ENCODE data around the gene DDX46. TPM values are rescaled to one million over a fixed set of nuclear protein-coding genes. Genes with fewer than 3 reads are reported as not detected.

The DDX46 gene
- total RNA-seq, 6 experiments from 2014 or later: 31.2 to 46.4 (median 43.3) TPM

DNA sequence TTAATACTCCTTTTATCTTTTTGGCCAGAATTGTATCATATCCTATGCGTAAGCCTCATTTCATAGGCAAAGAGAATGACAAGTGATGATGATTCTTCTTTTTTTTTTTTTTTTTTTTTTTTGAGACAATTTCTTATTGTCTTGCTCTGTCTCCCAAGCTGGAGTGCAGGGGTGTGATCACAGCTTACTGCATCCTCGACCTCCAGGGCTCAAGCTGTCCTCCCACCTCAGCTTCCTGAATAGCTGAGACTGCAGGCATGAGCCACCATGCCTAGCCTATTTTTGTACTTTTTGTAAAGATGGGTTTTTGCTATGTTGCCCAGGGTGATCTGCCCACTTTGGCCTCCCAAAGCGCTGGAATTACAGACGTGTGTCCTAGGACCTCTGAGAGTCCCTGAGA, 45.2 kb downstream of the DDX46 start:
- Mint-ChIP-seq H3K9me3 (no peaks in the 10 kb centered on the region), H3K4me1 (ENCODE audit: low read depth) (no peaks in the 10 kb centered on the region), H3K27me3 (ENCODE audit: insufficient read depth) (no peaks in the 10 kb centered on the region), H3K36me3 (ENCODE audit: low read depth) (peaks cover 23% of the 10 kb centered on the region), H3K27ac (no peak overlapping the region), H3K4me3 (no peak overlapping the region)
- no peak for DNase-seq
- TF ChIP-seq, protein P1, sequence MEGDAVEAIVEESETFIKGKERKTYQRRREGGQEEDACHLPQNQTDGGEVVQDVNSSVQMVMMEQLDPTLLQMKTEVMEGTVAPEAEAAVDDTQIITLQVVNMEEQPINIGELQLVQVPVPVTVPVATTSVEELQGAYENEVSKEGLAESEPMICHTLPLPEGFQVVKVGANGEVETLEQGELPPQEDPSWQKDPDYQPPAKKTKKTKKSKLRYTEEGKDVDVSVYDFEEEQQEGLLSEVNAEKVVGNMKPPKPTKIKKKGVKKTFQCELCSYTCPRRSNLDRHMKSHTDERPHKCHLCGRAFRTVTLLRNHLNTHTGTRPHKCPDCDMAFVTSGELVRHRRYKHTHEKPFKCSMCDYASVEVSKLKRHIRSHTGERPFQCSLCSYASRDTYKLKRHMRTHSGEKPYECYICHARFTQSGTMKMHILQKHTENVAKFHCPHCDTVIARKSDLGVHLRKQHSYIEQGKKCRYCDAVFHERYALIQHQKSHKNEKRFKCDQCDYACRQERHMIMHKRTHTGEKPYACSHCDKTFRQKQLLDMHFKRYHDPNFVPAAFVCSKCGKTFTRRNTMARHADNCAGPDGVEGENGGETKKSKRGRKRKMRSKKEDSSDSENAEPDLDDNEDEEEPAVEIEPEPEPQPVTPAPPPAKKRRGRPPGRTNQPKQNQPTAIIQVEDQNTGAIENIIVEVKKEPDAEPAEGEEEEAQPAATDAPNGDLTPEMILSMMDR (IDR thresholded peaks at IDR 0.05): no peak

DNA sequence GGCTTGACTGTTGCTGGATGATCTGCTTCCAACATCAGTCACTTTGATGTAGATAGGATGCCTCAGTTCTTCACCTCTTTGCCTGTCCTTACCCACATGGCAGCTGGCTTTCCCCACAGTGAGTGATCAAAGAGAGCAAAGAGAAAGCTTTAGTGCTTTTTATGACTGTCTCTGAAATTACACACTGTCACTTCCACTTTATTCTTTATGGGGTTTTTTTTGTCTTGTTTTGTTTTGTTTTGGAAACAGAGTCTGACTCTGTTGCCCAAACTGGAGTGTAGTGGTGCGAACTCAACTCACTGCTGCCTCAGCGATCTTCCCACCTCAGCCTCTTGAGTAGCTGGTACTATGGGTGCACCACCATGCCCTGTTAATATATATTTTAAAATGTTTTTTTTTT, 54.8 kb downstream of the DDX46 start:
- no peak for DNase-seq
- Mint-ChIP-seq H3K36me3 (ENCODE audit: low read depth) (peaks cover 14% of the 10 kb centered on the region; the same call in 1 of the 2 replicates), H3K4me1 (ENCODE audit: low read depth) (no peaks in the 10 kb centered on the region), H3K4me3 (no peak overlapping the region), H3K27me3 (ENCODE audit: insufficient read depth) (no peaks in the 10 kb centered on the region), H3K9me3 (no peaks in the 10 kb centered on the region), H3K27ac (no peak overlapping the region)
- TF ChIP-seq, protein P1 (IDR thresholded peaks at IDR 0.05): no peak

DNA sequence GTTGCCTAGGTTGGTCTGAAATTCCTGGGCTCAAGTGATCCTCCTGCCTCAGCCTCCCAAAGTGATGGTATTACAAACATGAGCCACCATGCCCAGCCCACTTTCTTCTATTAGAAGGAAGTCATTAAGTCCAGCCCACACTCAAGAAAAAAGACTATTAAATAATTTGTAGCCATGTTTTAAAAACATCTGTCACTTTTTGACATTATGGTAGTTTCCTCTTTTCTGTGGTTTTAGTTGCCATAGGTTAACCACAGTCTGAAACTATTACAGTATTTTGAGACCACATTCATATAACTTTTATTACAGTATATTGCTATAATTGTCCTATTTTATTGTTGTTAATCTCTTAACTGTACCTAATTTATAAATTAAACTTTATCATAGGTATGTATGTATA, 55.2 kb downstream of the DDX46 start:
- H3K27ac Mint-ChIP-seq: no peak overlapping the region
- H3K4me3 Mint-ChIP-seq: no peak overlapping the region
- no peak for DNase-seq
- H3K4me1 Mint-ChIP-seq (ENCODE audit: low read depth): no peaks in the 10 kb centered on the region
- no peaks in the 10 kb centered on the region for H3K27me3 Mint-ChIP-seq (ENCODE audit: insufficient read depth)
- TF ChIP-seq, protein P1 (IDR thresholded peaks at IDR 0.05): no peak
- H3K9me3 Mint-ChIP-seq: no peaks in the 10 kb centered on the region
- peaks cover 14% of the 10 kb centered on the region; the same call in 1 of the 2 replicates for H3K36me3 Mint-ChIP-seq (ENCODE audit: low read depth)

DNA sequence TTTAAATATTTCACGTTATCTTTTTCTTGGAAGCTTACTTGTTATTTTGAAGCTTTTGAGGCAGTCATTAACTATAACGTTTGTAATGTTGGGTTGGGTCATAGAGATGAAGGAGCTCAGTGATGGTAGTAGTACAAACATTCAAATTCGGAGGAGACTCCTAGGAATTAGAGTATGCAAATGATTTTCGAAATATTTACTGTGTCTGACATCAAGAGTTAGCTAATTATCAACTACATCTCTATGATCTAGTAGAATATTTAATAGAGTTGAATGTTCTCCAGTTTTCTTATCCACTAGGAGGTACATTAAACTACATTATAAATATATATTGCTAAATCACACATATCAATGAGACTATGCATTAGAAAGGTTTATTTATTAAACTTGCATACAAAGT, 58.4 kb downstream of the DDX46 start:
- peaks cover 9% of the 10 kb centered on the region; the same call in 1 of the 2 replicates for H3K36me3 Mint-ChIP-seq (ENCODE audit: low read depth)

DNA sequence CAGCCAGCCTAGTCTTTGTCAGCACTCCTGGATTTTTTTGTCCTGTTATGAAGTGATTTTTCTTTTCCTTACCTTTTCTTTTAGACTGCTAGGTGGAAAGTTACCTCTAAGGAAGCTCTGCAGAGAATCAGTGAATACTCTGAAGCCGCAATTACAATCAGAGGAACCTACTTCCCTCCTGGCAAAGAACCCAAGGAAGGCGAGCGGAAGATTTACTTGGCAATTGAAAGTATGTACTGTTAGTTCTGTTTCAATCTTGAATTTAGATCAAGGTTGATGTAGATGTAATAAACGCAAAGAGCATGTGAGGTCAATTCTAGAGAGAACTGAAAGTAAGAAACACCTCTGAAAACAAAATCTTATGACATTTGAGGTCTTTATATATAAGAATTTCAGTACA, 60.2 kb downstream of the DDX46 start:
- no peaks in the 10 kb centered on the region for H3K9me3 Mint-ChIP-seq
- TF ChIP-seq, protein P1 (IDR thresholded peaks at IDR 0.05): no peak
- H3K4me3 Mint-ChIP-seq: no peak overlapping the region
- peaks cover 9% of the 10 kb centered on the region; the same call in 1 of the 2 replicates for H3K36me3 Mint-ChIP-seq (ENCODE audit: low read depth)
- no peak overlapping the region for H3K27ac Mint-ChIP-seq
- no peak for DNase-seq
- no peaks in the 10 kb centered on the region for H3K27me3 Mint-ChIP-seq (ENCODE audit: insufficient read depth)
- H3K4me1 Mint-ChIP-seq (ENCODE audit: low read depth): no peaks in the 10 kb centered on the region

More for the DNA sequence above, 58.4 kb downstream of the DDX46 start:
- DNase-seq: no peak
- H3K4me1 Mint-ChIP-seq (ENCODE audit: low read depth): no peaks in the 10 kb centered on the region
- H3K9me3 Mint-ChIP-seq: no peaks in the 10 kb centered on the region
- TF ChIP-seq, protein P1 (IDR thresholded peaks at IDR 0.05): no peak
- no peaks in the 10 kb centered on the region for H3K27me3 Mint-ChIP-seq (ENCODE audit: insufficient read depth)
- H3K27ac Mint-ChIP-seq: no peak overlapping the region
- no peak overlapping the region for H3K4me3 Mint-ChIP-seq
